ENCODE results near the gene FAM3B. TPM values are rescaled to one million over a fixed set of nuclear protein-coding genes. Genes with fewer than 3 reads are reported as not detected.

The FAM3B gene
- total RNA-seq, 2 donors from 2014 or later, result not detected

GRCh38 chr21:41388259-41388658 lies 71.7 kb downstream of the FAM3B start:
- no peaks in the 10 kb centered on the region for H3K9me3 Mint-ChIP-seq
- no peaks in the 10 kb centered on the region for H3K27me3 Mint-ChIP-seq (ENCODE audit: low read depth)
- H3K36me3 Mint-ChIP-seq (ENCODE audit: insufficient read depth in 2 of 2), result peaks cover 0 to 1% of the 10 kb centered on the region in 2 donors
- no peak overlapping the region for H3K4me3 Mint-ChIP-seq
- ATAC-seq (replicated peaks in 1 of 2), result no peak
- H3K27ac Mint-ChIP-seq, result no peak overlapping the region
- DNase-seq, result no peak
- no peaks in the 10 kb centered on the region for H3K4me1 Mint-ChIP-seq (ENCODE audit: low read depth)

GRCh38 chr21:41390043-41390639 lies 73.5 kb downstream of the FAM3B start:
- DNase-seq, result no peak
- H3K27me3 Mint-ChIP-seq (ENCODE audit: low read depth), result no peaks in the 10 kb centered on the region
- H3K9me3 Mint-ChIP-seq, result no peaks in the 10 kb centered on the region
- H3K4me3 Mint-ChIP-seq, result no peak overlapping the region
- no peak overlapping the region for H3K27ac Mint-ChIP-seq
- no peaks in the 10 kb centered on the region for H3K4me1 Mint-ChIP-seq (ENCODE audit: low read depth)
- no peak for ATAC-seq (replicated peaks in 1 of 2)
- H3K36me3 Mint-ChIP-seq (ENCODE audit: insufficient read depth in 2 of 2), result peaks cover 0 to 1% of the 10 kb centered on the region in 2 donors

GRCh38 chr21:41393876-41394465 lies 77.4 kb downstream of the FAM3B start:
- no peak for DNase-seq
- no peaks in the 10 kb centered on the region for H3K4me1 Mint-ChIP-seq (ENCODE audit: low read depth)
- no peak for ATAC-seq (replicated peaks in 1 of 2)
- H3K4me3 Mint-ChIP-seq, result no peak overlapping the region
- no peak overlapping the region for H3K27ac Mint-ChIP-seq
- no peaks in the 10 kb centered on the region for H3K9me3 Mint-ChIP-seq
- peaks cover 3 to 6% of the 10 kb centered on the region in 2 donors for H3K36me3 Mint-ChIP-seq (ENCODE audit: insufficient read depth in 2 of 2)
- no peaks in the 10 kb centered on the region for H3K27me3 Mint-ChIP-seq (ENCODE audit: low read depth)

DNA sequence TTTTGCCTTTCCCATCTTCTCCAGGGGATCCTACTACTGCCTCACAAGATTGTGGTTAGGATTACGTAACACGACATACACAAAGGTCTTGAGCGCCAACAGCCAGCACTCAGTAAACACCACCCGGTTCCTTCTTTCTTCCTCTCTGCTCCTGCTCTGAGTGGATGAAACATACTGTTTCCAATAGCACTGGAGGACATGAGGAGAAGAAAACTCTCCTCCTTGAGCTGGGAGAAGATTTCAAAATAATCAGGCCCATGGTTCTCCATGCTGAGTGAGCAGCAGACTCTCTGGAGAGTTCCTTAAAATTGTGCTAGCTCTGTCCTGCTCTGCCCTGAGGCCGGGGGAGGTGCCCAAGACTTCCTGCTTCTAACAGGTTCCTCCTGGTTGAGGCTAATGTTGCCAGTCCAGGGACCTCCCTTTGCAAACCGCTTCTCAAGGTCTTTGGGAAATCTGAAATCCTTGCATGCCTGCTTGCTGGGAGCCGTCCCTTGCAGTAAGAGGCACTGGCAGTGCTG lies 80.0 kb downstream of the FAM3B start:
- H3K27ac Mint-ChIP-seq, result no peak overlapping the region
- ATAC-seq (replicated peaks in 1 of 2) (no peak), DNase-seq (no peak)
- H3K4me3 Mint-ChIP-seq, result no peak overlapping the region
- peaks cover 6 to 9% of the 10 kb centered on the region in 2 donors for H3K36me3 Mint-ChIP-seq (ENCODE audit: insufficient read depth in 2 of 2)
- H3K27me3 Mint-ChIP-seq (ENCODE audit: low read depth), result no peaks in the 10 kb centered on the region
- no peaks in the 10 kb centered on the region for H3K4me1 Mint-ChIP-seq (ENCODE audit: low read depth)
- H3K9me3 Mint-ChIP-seq, result no peaks in the 10 kb centered on the region

- no peak overlapping the region for H3K4me3 Mint-ChIP-seq
- H3K27ac Mint-ChIP-seq, result no peak overlapping the region
- no peaks in the 10 kb centered on the region for H3K4me1 Mint-ChIP-seq (ENCODE audit: low read depth)
- H3K36me3 Mint-ChIP-seq (ENCODE audit: insufficient read depth in 2 of 2), result peaks cover 6 to 9% of the 10 kb centered on the region in 2 donors
- DNase-seq (no peak), ATAC-seq (replicated peaks in 1 of 2) (no peak)
- no peaks in the 10 kb centered on the region for H3K27me3 Mint-ChIP-seq (ENCODE audit: low read depth)
- H3K9me3 Mint-ChIP-seq, result no peaks in the 10 kb centered on the region
These were observed 80.9 kb downstream of the FAM3B start for GRCh38 chr21:41397471-41397891.

- no peak for DNase-seq
- no peaks in the 10 kb centered on the region for H3K9me3 Mint-ChIP-seq
- H3K4me1 Mint-ChIP-seq (ENCODE audit: low read depth), result no peaks in the 10 kb centered on the region
- peaks cover 6 to 9% of the 10 kb centered on the region in 2 donors for H3K36me3 Mint-ChIP-seq (ENCODE audit: insufficient read depth in 2 of 2)
- no peak overlapping the region for H3K27ac Mint-ChIP-seq
- H3K27me3 Mint-ChIP-seq (ENCODE audit: low read depth), result no peaks in the 10 kb centered on the region
- no peak for ATAC-seq (replicated peaks in 1 of 2)
- no peak overlapping the region for H3K4me3 Mint-ChIP-seq
These were observed 81.7 kb downstream of the FAM3B start for GRCh38 chr21:41398251-41398650.

GRCh38 chr21:41398831-41399230 lies 82.2 kb downstream of the FAM3B start:
- no peaks in the 10 kb centered on the region for H3K27me3 Mint-ChIP-seq (ENCODE audit: low read depth)
- ATAC-seq (replicated peaks in 1 of 2), result no peak
- no peak overlapping the region for H3K27ac Mint-ChIP-seq
- H3K4me3 Mint-ChIP-seq, result no peak overlapping the region
- H3K4me1 Mint-ChIP-seq (ENCODE audit: low read depth), result no peaks in the 10 kb centered on the region
- DNase-seq, result no peak
- no peaks in the 10 kb centered on the region for H3K9me3 Mint-ChIP-seq
- H3K36me3 Mint-ChIP-seq (ENCODE audit: insufficient read depth in 2 of 2), result peaks cover 6 to 9% of the 10 kb centered on the region in 2 donors

DNA sequence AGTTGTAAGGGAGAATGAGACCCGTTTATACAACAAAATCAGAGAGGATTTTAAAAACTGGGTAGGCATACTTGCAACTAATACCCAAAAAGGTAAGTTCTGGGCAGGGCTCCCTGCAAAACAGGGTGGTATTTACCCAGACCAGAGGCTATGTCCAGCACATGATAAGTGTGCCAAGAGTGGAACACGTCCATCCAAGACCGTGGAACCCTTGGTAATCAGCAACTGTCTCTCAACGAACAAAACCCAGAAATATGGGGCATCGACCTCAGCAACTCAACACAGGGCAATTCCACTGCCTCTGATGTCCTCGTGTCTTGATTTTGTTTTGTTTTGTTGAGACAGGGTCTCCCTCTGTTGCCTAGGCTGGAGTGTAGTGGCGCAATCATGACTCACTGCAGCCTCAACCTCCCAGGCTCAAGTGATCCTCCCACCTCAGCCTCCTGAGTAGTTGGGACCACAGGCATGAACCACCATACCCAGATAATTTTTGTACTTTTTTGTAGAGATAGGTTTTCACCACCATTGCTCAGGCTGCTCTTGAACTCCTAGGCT lies 82.7 kb downstream of the FAM3B start:
- Mint-ChIP-seq H3K36me3 (ENCODE audit: insufficient read depth in 2 of 2) (peaks cover 6 to 9% of the 10 kb centered on the region in 2 donors), H3K27me3 (ENCODE audit: low read depth) (no peaks in the 10 kb centered on the region), H3K4me1 (ENCODE audit: low read depth) (no peaks in the 10 kb centered on the region), H3K27ac (no peak overlapping the region), H3K4me3 (no peak overlapping the region), H3K9me3 (no peaks in the 10 kb centered on the region)
- DNase-seq (no peak), ATAC-seq (replicated peaks in 1 of 2) (no peak)

DNA sequence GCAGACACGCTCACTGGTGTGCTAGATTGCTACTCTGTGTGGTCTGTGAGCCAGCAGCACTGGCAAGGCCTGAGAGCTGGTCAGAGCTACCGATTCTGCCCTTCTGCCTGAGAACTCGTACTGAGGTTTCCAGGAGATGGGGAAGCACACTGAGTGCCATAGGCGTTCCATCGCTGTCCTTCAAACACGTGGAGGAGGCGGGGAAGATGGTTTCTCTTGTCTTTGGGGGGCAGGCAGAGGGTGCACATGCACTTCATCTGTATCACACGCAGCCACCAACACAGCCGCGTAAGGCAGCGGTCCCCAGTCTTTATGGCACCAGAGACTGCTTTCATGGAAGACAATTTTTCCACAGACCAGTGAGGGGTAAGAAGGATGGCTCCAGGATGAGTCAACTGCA lies 85.6 kb downstream of the FAM3B start:
- no peak for ATAC-seq (replicated peaks in 1 of 2)
- Mint-ChIP-seq H3K9me3 (no peaks in the 10 kb centered on the region), H3K27me3 (ENCODE audit: low read depth) (no peaks in the 10 kb centered on the region), H3K4me1 (ENCODE audit: low read depth) (no peaks in the 10 kb centered on the region), H3K36me3 (ENCODE audit: insufficient read depth in 2 of 2) (peaks cover 6 to 7% of the 10 kb centered on the region in 2 donors), H3K4me3 (no peak overlapping the region), H3K27ac (no peak overlapping the region)
- DNase-seq, result no peak

GRCh38 chr21:41402796-41403195 lies 86.2 kb downstream of the FAM3B start:
- ATAC-seq (replicated peaks in 1 of 2) (no peak), DNase-seq (no peak)
- no peaks in the 10 kb centered on the region for H3K27me3 Mint-ChIP-seq (ENCODE audit: low read depth)
- no peaks in the 10 kb centered on the region for H3K4me1 Mint-ChIP-seq (ENCODE audit: low read depth)
- H3K27ac Mint-ChIP-seq, result no peak overlapping the region
- H3K9me3 Mint-ChIP-seq, result no peaks in the 10 kb centered on the region
- H3K36me3 Mint-ChIP-seq (ENCODE audit: insufficient read depth in 2 of 2), result peaks cover 2 to 4% of the 10 kb centered on the region in 2 donors
- no peak overlapping the region for H3K4me3 Mint-ChIP-seq

DNA sequence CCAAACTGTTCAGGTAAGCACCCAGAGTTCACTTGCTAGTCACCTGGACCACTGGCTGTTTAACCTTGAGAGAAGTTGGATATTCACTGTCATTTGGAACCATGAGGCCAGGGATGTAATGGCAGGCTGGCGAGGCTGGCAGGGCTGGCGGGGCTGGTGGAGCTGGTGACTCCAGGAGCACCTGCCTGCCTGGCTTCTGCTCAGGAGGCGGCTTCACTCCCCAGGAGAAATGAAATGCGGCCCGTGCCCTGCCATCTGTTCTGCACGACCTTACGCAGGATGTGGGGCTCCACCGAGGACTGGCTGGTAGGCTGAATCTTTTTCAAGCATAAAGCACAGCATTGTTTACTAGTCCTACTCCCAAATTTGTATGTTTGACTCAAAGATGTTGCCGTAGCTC lies 86.7 kb downstream of the FAM3B start:
- Mint-ChIP-seq H3K4me3 (no peak overlapping the region), H3K36me3 (ENCODE audit: insufficient read depth in 2 of 2) (peaks cover 4 to 7% of the 10 kb centered on the region in 2 donors), H3K27me3 (ENCODE audit: low read depth) (no peaks in the 10 kb centered on the region), H3K9me3 (no peaks in the 10 kb centered on the region), H3K4me1 (ENCODE audit: low read depth) (no peaks in the 10 kb centered on the region), H3K27ac (no peak overlapping the region)
- DNase-seq, result no peak
- ATAC-seq (replicated peaks in 1 of 2), result no peak

GRCh38 chr21:41403966-41404365 lies 87.4 kb downstream of the FAM3B start:
- H3K4me1 Mint-ChIP-seq (ENCODE audit: low read depth), result no peaks in the 10 kb centered on the region
- no peak overlapping the region for H3K27ac Mint-ChIP-seq
- H3K36me3 Mint-ChIP-seq (ENCODE audit: insufficient read depth in 2 of 2), result peaks cover 7 to 13% of the 10 kb centered on the region in 2 donors
- DNase-seq (no peak), ATAC-seq (replicated peaks in 1 of 2) (no peak)
- no peaks in the 10 kb centered on the region for H3K27me3 Mint-ChIP-seq (ENCODE audit: low read depth)
- H3K9me3 Mint-ChIP-seq, result no peaks in the 10 kb centered on the region
- no peak overlapping the region for H3K4me3 Mint-ChIP-seq

- Mint-ChIP-seq H3K9me3 (no peaks in the 10 kb centered on the region), H3K4me3 (no peak overlapping the region), H3K4me1 (ENCODE audit: low read depth) (no peaks in the 10 kb centered on the region), H3K36me3 (ENCODE audit: insufficient read depth in 2 of 2) (peaks cover 12 to 13% of the 10 kb centered on the region in 2 donors), H3K27ac (no peak overlapping the region), H3K27me3 (ENCODE audit: low read depth) (no peaks in the 10 kb centered on the region)
- DNase-seq (no peak), ATAC-seq (replicated peaks in 1 of 2) (no peak)
These were observed 88.7 kb downstream of the FAM3B start for GRCh38 chr21:41405321-41405720.

All from activated T-cell treated with anti-CD3 and anti-CD28 coated beads, Interleukin-2, amount 50 U/mL, for 72 hours (primary cell).